Loucy (cell line): ENCODE data around the gene ANO1.

ENCODE experiments used
- H2AFZ ChIP-seq: fragments of 200-600 bp; sonication (generic); 2 replicates; pipeline ENCODE4 v1.6.0; 2016; ENCODE audit warnings: antibody characterized with exemption, mild to moderate bottlenecking, low read length, moderate library complexity
- H3F3A ChIP-seq: fragments of 200-600 bp; 2 replicates; pipeline ENCODE4 v1.6.0; 2016; ENCODE audit warnings: antibody characterized with exemption, low read depth, mild to moderate bottlenecking
- H3K27me3 ChIP-seq: fragments of 200-600 bp; sonication (generic); 2 replicates; pipeline ENCODE4 v1.6.1; 2014; ENCODE audit warnings: low read length, mild to moderate bottlenecking; ENCODE audit not compliant: insufficient read depth, poor library complexity, severe bottlenecking
- H3K36me3 ChIP-seq: fragments of 200-600 bp; sonication (generic); 2 replicates; pipeline ENCODE4 v1.6.1; 2016; ENCODE audit warnings: low read length; ENCODE audit not compliant: insufficient read depth
- H3K4me1 ChIP-seq: fragments of 200-600 bp; sonication (generic); 2 replicates; pipeline ENCODE4 v1.5.1; 2014; ENCODE audit warnings: low read length, mild to moderate bottlenecking; ENCODE audit not compliant: insufficient read depth, poor library complexity, severe bottlenecking
- H3K4me2 ChIP-seq: fragments of 200-600 bp; sonication (generic); 2 replicates; pipeline ENCODE4 v1.6.0; 2014; ENCODE audit warnings: antibody characterized with exemption, low read length, low read depth, mild to moderate bottlenecking; ENCODE audit not compliant: poor library complexity, severe bottlenecking
- H3K4me3 ChIP-seq: fragments of 200-600 bp; sonication (generic); 2 replicates; pipeline ENCODE4 v1.5.1; 2014; ENCODE audit warnings: low read length, mild to moderate bottlenecking, mixed read lengths; ENCODE audit not compliant: poor library complexity, severe bottlenecking
- H3K79me2 ChIP-seq: fragments of 200-600 bp; sonication (generic); 2 replicates; pipeline ENCODE4 v1.6.1; 2014; ENCODE audit warnings: low read length; ENCODE audit not compliant: insufficient read depth
- H3K9ac ChIP-seq: fragments of 200-600 bp; sonication (generic); 2 replicates; pipeline ENCODE4 v1.6.0; 2014; ENCODE audit warnings: mild to moderate bottlenecking, low read depth, low read length, moderate library complexity; ENCODE audit not compliant: poor library complexity, severe bottlenecking
- H3K9me2 ChIP-seq: fragments of 200-600 bp; sonication (generic); replicated peaks from 2 replicates; pipeline ENCODE4 v1.6.1; 2016; ENCODE audit warnings: low read depth, low read length, mixed read lengths
- H3K9me3 ChIP-seq: fragments of 200-600 bp; sonication (generic); 2 replicates; pipeline ENCODE4 v1.6.1; 2014; ENCODE audit warnings: mild to moderate bottlenecking, antibody characterized with exemption, low read length, low read depth; ENCODE audit not compliant: insufficient read depth
- H4K20me1 ChIP-seq: fragments of 200-600 bp; sonication (generic); 2 replicates; pipeline ENCODE4 v1.6.0; 2014; ENCODE audit warnings: antibody characterized with exemption, low read length, mild to moderate bottlenecking; ENCODE audit not compliant: insufficient read depth, poor library complexity, severe bottlenecking
- EZH2phosphoT487 ChIP-seq: fragments of 200-600 bp; IDR thresholded peaks from 2 replicates; pipeline ENCODE4 v1.6.1; 2018; ENCODE audit warnings: antibody characterized with exemption, mild to moderate bottlenecking, moderate library complexity, borderline replicate concordance
- TF ChIP-seq, protein P1 (sequence below): fragments of 200-600 bp; sonication (generic); conservative IDR thresholded peaks from 2 replicates; pipeline ENCODE4 v1.5.1; 2014; ENCODE audit warnings: mild to moderate bottlenecking, antibody characterized with exemption, low read length

The ANO1 gene

DNA sequence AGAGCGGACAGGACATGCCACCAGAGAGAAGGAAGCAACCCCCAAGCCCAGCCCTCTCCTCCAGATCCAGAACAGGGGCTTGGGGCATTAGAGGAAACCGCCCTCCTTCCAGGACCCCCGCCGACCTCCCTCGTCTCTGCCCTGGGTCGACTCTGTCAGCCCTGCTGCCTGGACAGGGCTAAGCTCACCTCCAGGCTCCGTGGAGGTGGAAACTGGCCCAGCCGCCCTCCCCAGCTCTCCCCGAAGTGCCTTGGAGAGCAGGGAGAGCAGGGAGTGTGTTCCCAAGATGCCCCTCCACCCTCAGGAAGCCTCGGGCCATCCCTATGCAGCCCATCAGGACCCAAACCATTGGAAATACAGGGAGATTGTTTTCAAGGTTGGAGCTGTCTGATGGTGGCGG is 26.8 kb downstream of the ANO1 start:
- H3K27me3 ChIP-seq, result no peaks in the 10 kb centered on the region
- H3K79me2 ChIP-seq, result no peaks in the 10 kb centered on the region
- no peaks in the 10 kb centered on the region for H3K9me2 ChIP-seq
- H3K9ac ChIP-seq, result no peak overlapping the region
- no peak for TF ChIP-seq EZH2phosphoT487
- TF ChIP-seq, protein P1, sequence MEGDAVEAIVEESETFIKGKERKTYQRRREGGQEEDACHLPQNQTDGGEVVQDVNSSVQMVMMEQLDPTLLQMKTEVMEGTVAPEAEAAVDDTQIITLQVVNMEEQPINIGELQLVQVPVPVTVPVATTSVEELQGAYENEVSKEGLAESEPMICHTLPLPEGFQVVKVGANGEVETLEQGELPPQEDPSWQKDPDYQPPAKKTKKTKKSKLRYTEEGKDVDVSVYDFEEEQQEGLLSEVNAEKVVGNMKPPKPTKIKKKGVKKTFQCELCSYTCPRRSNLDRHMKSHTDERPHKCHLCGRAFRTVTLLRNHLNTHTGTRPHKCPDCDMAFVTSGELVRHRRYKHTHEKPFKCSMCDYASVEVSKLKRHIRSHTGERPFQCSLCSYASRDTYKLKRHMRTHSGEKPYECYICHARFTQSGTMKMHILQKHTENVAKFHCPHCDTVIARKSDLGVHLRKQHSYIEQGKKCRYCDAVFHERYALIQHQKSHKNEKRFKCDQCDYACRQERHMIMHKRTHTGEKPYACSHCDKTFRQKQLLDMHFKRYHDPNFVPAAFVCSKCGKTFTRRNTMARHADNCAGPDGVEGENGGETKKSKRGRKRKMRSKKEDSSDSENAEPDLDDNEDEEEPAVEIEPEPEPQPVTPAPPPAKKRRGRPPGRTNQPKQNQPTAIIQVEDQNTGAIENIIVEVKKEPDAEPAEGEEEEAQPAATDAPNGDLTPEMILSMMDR, result no peak
- H3K4me3 ChIP-seq, result no peak overlapping the region
- H2AFZ ChIP-seq, result no peak overlapping the region
- no peaks in the 10 kb centered on the region for H3F3A ChIP-seq
- H3K4me2 ChIP-seq, result no peak overlapping the region
- H3K36me3 ChIP-seq, result no peaks in the 10 kb centered on the region
- no peaks in the 10 kb centered on the region for H3K9me3 ChIP-seq
- no peaks in the 10 kb centered on the region for H4K20me1 ChIP-seq
- no peaks in the 10 kb centered on the region for H3K4me1 ChIP-seq

DNA sequence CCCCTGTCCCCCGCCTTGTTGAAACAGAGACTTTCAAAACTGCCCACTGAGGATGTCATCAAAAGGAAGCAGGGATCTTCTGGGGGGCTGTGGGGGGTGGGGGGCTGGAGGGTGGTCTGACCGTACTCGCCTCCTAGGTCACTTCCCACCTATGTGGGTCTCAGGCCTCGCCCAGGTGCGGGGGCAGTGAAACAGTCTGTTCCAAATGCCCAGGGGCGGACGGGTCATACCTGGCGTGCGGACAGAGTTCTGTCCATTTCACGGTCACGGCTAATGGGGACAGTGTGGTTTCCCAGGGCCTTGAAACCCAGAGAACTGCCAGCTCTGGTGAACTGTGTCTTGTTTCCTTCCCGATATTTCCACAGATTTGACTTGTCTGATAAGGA is 27.2 kb downstream of the ANO1 start:
- H3K9me2 ChIP-seq, result no peaks in the 10 kb centered on the region
- TF ChIP-seq, protein P1, result no peak
- no peak for TF ChIP-seq EZH2phosphoT487
- H3K27me3 ChIP-seq, result no peaks in the 10 kb centered on the region
- no peak overlapping the region for H3K4me2 ChIP-seq
- H3K9ac ChIP-seq, result no peak overlapping the region
- H3K36me3 ChIP-seq, result no peaks in the 10 kb centered on the region
- no peaks in the 10 kb centered on the region for H3K9me3 ChIP-seq
- no peak overlapping the region for H2AFZ ChIP-seq
- no peak overlapping the region for H3K4me3 ChIP-seq
- H3K79me2 ChIP-seq, result no peaks in the 10 kb centered on the region
- H3K4me1 ChIP-seq, result no peaks in the 10 kb centered on the region
- H4K20me1 ChIP-seq, result no peaks in the 10 kb centered on the region
- no peaks in the 10 kb centered on the region for H3F3A ChIP-seq

DNA sequence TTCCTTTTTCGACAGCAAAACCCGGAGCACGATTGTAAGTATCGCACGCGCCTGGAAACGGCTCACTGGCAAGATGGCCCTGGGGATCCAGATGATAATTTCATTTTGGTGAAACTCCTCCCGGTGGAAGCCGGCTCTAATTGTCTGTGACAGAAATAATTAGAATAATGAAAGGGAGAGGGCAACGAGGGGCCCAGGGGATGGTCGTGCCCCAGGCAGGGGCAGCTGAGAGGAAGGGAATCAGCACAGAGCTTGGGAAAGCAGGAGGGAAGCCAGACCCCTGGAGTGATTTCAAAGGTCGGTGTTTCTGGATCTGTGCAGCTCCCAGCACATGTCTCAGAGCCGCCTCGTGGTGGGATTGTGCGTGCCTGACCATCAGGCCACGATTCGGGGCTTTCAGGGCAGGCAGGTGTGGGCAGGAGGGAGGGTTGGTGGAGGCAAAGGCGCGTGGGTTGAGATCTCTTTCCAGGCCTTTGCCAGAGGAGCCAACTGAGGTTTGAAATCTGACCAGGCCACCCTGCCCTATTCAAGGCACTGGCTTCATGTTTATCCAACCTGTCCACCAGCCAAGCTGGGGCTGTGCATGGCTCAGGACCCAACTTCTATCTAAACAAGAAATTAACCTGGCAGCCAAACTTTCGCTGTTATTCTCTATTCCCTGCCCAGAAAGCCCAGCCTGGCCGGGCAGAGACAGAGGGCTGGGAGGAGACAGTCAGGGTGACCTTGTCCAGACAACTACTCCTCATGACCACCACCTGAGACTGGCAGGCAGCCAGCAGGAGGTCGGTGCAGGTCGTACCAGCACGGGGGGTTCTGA is 27.8 kb downstream of the ANO1 start:
- no peak overlapping the region for H2AFZ ChIP-seq
- TF ChIP-seq EZH2phosphoT487, result no peak
- TF ChIP-seq, protein P1, result no peak
- H3K9me2 ChIP-seq, result no peaks in the 10 kb centered on the region
- no peaks in the 10 kb centered on the region for H4K20me1 ChIP-seq
- H3K27me3 ChIP-seq, result no peaks in the 10 kb centered on the region
- no peak overlapping the region for H3K4me2 ChIP-seq
- no peak overlapping the region for H3K9ac ChIP-seq
- H3K36me3 ChIP-seq, result no peaks in the 10 kb centered on the region
- H3K4me3 ChIP-seq, result no peak overlapping the region
- H3F3A ChIP-seq, result no peaks in the 10 kb centered on the region
- H3K79me2 ChIP-seq, result no peaks in the 10 kb centered on the region
- H3K4me1 ChIP-seq, result peaks cover 3% of the 10 kb centered on the region
- H3K9me3 ChIP-seq, result no peaks in the 10 kb centered on the region
